ENCODE measurements around the gene POLR2I. TPM values are rescaled to one million over a fixed set of nuclear protein-coding genes. Genes with fewer than 3 reads are reported as not detected.

POLR2I gene
- total RNA-seq, 1 donor from 2014 or later, result 51.9 TPM

GRCh38 chr19:36064826-36065225 is 49.8 kb downstream of the POLR2I start:
- DNase-seq (ENCODE audit: extremely low read depth, low read depth, low spot score), result no peak

Other genes with a start within 250 kb of the POLR2I start
- gene APLP1, start 246.3 kb downstream of the POLR2I start, total RNA-seq, result 7.3 and 14.9 TPM in 2 replicates
- 2.7 and 3.6 TPM in 2 replicates for gene NFKBID, start 214.3 kb downstream of the POLR2I start, total RNA-seq
- gene HCST, start 212.3 kb downstream of the POLR2I start, total RNA-seq, result not detected in 2 replicates
- gene TYROBP, start 206.6 kb downstream of the POLR2I start, total RNA-seq, result not detected in 2 replicates
- 13.3 and 24.3 TPM in 2 replicates for gene LRFN3, start 178.5 kb downstream of the POLR2I start, total RNA-seq
- 19.8 and 29.1 TPM in 2 replicates for gene SDHAF1, start 119.7 kb downstream of the POLR2I start, total RNA-seq
- not detected in 2 replicates for gene SYNE4, start 106.1 kb downstream of the POLR2I start, total RNA-seq
- gene ALKBH6, start 100.7 kb downstream of the POLR2I start, total RNA-seq, result 22.5 and 35.5 TPM in 2 replicates
- 14.0 TPM in 2 replicates for gene CLIP3, start 82.0 kb downstream of the POLR2I start, total RNA-seq
- 10.3 and 13.9 TPM in 2 replicates for gene THAP8, start 60.6 kb downstream of the POLR2I start, total RNA-seq
- gene WDR62, start 60.0 kb downstream of the POLR2I start, total RNA-seq, result 2.3 and 4.8 TPM in 2 replicates
- not detected in 2 replicates for gene OVOL3, start 3.7 kb downstream of the POLR2I start, total RNA-seq
- gene TBCB, start 593 bp upstream of the POLR2I start, total RNA-seq, result 246 and 286 TPM in 2 replicates
- gene CAPNS1, start 25.2 kb upstream of the POLR2I start, total RNA-seq, result 334 and 435 TPM in 2 replicates
- 4.8 and 26.8 TPM in 2 replicates for gene COX7A1, start 37.6 kb upstream of the POLR2I start, total RNA-seq
- 1.2 and 2.9 TPM in 2 replicates for gene ZNF565, start 99.8 kb upstream of the POLR2I start, total RNA-seq
- 68.7 and 77.4 TPM in 2 replicates for gene ZNF146, start 100.2 kb upstream of the POLR2I start, total RNA-seq

Measured in glomerular endothelial cell (primary cell).